ENCODE data around the gene PGF.
A peak's percentile ranks its signal among the peaks of the same experiment; 100 is the strongest.

Gene PGF

DNA sequence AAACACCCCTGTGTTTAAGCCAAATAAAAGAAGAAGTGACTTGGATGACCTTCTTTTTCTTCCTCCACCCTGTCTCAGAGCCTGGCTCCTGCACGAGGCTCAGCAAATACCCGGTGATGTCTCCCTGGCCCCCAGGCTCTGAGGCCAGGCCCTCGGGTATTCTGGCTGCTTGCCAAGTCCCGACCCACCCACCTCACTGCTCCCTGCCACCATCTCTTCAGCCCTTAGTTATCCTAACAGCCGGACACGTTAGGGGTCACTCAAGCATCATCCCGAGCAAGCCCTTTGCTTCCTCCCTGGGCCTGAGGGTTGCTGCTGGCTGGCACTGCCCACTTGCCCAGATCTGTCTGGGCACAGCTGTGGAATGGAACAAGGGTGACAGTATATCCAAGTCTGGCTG, 39.6 kb downstream of the PGF start:
- no peak for DNase-seq

DNA sequence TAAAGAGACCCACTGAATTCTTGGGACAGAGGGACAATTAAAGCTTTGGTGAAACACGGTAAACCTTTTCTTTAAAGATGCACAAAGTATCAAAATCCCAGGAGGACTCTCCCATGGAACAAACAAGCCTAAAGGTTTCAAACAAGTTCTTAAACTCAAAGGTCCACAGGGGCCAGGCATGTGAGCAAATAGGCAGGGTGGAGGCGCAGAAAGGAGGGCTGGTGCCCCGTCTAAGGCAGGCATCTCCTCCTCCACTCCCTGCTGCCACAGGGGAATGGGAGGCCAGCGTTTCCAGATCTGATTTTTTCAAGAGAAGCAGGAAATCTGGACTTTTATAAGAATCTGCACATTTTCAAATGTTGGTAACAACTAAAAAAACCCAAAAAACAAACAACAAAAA, 40.0 kb downstream of the PGF start:
- no peak for DNase-seq

DNA sequence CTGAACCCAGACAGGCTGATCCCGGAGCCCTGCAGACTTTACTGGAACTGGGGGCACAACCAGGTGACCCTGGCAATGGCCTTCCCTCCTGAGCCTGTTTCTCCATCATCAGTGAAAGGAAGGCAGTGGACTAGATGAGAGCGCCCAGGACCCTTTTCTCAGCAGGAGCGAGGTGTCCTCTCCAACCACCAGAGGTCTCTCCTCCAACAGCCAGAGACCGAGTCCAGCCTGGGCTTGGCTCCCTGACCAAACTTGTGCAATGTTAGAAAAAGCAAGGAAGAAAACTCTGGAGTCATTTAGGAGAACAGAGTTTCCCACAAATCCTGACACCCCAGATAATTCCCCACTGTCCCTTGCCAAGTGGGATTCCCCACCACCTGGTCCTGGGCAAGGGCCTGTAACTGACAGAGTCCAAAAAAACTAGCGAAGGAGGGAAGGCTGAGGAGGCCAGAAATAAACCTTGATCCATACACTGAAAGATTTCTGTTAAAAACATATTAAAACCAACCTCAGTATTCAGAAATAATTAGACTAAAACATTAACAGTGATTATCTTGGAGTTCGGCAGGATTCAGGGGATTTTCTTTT, 41.3 kb downstream of the PGF start:
- peak; percentile 86 for DNase-seq

DNA sequence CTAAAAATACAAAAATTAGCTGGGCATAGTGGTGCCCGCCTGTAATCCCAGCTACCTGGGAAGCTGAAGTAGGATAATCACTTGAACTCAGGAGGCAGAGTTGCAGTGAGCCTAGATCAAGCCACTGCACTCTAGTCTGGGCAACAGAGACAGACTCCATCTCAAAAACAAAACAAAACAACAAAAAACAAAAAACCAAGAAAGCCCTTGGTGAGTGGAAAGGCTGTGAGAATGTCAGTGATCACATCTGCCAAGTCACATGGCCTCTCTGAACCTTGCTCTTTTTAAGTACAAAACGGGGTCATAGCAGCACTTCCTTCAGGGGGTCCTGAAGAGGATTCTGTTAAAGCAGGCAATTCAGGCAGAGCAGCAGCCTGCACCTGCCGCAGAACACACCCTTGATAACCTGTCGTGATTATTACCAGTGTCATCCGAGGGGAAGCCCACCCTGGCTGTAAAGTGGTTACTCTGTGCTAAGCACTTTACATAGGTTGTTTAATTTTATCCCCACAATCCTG, 41.9 kb downstream of the PGF start:
- DNase-seq = no peak

DNA sequence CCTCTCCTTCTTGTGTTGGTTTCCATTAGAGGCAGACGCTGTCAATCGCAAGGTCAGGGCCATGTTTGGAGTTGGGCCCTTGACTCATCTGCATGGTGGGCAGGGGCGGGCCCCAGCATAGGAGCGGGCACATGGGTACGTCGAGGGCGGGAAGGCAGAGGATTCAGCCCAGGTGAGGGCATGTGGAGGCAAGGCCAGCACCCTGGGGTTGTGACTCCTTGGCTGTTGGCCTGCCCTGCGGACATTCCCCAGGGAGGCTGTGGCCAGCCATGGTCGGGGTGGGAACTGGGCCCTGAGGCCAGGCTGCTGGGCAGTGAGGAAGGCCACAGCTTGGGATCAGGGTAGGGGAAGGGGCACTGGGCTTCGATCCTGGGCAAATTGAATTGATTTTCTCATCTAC, 42.6 kb downstream of the PGF start:
- DNase-seq = no peak

DNA sequence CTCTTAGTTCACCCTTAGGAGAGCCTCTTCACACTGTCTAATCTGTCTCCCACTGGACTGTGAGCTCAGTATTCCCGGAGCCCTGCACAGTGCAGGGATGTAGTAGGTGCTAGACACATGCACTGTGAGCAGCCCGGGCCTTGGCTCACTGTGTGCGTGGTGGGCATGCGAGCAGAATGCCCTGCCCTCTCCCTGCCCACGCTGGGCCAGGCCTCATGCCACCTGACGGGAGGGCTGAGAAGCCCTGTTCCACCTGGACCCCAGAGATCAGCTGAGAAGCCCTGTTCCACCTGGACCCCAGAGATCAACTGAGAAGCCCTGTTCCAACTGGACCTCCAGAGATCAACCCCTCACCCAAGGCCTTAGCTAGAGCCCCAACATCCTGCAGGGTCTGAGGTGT, 43.3 kb downstream of the PGF start:
- no peak for DNase-seq

DNA sequence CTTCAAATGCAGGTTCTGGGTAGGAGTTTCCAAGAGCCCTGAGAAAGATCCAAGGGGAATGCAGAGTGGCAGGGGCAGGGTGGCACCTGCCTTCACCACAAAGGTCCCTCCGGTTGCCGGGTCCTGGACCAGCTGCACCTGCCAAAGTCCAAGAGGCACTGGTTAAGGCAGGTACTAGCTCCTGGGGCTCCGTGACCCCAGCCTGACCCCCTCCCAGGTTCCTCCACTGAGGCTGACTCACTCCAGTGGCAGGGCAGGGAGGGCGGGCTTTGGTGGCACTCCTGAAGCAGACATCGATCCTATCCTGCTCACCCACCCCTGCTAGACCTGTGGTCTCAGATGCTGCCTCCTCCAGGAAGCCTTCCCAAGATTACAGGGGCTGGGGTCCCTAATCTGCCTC, 43.7 kb downstream of the PGF start:
- no peak for DNase-seq

DNA sequence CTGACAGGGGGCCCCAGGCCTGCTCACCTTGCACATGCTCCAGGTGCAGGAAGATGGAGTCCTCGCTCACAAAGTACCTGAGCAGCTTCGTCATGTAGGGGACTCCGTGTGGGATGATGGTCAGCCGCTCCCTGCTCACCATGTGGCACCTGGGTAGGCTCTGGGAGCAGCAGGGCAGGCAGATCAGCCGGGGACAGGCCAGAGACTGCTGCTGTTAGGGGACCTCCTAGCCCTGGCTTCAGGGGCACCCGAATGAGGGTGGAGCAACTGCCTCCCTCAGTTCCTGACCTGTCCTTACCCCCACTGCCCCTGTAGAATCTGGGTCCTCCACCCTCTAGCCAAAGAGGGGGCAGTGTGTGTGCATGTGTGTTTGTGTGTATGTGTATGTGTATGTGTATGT, 44.2 kb downstream of the PGF start:
- no peak for DNase-seq

DNA sequence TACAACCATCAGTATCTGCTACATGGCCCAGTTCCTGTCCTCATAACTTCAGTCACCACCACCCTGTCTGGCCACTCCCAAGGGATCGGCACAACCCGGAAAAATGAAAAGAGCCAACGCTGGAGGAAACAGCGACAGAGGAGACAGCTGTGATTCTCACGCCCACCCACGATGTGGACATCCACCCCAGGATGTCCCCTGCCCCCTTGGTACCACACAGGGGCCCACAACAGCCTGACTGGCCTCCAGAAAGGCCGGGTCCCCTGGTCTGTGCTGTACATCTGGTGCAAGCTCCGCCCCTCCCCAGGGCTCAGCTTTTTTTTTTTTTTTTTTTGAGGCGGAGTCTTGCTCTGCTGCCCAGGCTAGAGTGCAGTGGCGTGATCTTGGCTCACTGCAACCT, 44.8 kb downstream of the PGF start:
- DNase-seq = no peak

DNA sequence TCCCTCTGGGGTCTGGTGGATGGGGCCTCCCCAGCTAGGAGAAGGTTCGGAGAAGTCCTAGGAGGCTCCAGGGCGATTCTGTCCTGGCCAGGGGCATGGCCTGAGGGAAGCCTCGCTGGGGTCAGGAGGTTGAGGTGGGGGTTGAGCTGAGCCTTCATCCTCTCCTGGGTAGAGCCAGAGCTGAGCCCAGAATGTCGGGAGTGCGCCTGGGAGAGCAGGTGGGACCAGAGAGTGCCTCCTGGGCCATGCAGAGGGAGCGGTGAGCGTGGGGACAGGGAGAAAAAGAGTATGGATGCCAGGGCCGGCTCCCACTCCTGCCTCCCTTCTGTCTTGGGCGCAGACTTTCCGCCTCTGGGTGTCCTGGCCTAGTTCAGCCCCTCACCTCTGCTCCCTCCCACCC, 45.5 kb downstream of the PGF start:
- no peak for DNase-seq

DNA sequence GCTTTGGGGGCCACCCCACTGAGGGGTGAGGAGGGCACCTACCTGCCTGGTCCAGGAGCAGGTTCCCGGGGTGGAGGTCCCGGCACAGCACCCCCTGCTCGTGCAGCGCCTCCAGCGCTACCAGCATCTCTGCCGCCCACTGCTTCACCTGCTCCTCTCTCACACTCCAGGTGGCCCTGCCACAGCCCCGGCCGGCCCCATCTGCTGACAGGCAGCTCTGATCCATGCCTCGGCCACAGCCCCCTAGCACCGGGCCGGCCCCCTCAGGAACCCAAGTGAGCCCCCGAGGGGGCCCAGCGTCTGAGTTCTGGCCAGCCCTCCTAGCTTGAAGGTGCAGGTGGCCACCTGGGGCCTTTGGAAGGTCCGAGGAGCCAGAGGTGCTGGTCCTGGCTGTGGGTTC, 45.9 kb downstream of the PGF start:
- no peak for DNase-seq

DNA sequence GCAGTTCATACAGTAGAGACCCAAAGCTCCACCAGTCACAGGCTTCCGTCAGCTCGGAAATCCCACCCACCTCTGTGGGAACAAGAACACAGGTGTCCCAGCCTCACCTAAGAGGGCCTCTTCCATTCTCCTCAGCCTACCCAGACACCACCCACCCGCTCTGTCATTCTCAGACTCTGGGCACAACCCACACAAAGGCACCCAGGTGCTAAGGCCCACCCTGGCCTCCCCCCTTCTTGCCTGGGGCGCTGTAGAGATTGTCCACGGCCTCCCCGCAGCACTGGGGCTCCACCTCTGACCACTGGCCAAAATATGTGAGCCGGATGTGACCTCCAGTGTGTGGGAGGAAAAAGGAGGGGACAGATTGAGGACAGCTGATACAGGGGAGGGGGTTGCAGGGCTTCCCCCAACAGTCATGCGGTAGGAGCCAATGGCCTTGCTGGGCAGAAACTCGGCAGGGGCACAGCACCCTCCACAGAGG, 46.5 kb downstream of the PGF start:
- no peak for DNase-seq

DNA sequence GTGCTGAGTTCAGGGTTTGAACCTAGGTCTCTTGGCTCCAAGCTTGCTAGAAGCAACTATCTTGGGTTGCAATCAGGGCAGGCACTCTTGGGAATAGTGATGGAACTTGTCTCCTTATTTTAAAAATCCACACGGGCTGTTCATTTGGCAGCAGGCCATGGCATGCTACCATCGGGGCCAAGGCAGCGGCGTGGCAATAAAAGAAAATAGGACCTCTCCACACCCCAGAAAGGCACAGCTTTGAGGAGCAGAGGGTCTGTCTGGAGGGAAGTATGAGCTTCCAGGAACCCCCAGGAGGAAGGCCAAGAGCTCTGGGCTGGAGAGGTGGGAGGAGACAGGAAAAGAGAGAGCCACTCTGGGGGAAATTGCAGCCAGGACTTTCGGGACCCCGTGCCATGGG, 47.7 kb downstream of the PGF start:
- no peak for DNase-seq

DNA sequence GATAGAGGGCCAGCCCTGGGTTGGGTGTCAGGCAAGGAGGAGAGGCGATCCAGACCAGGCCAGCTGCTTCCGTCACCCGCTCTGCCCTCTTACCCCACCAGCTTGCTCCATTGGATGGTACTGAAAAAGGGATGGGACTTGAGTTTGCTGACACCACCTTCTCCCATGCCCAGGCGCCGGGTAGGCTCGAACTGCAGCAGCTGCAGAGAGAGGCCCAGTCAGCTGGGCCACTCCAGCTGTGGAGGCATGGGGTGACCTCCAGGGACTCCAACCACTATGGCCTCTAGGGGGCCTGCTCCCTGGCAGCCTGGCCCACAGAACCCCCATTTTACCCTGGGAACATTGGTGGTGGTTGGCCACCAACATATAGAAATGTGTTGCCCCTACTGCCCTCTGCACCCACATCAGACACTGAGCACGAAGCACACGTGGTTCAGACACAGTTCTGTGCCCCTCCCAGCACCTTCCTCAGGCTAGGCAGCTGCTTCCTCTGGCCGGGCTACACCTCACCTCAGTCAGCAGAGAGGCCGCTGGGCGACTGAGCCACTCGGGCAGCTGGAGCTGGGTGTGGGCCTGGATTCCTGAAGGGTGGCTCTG, 48.4 kb downstream of the PGF start:
- DNase-seq = no peak

DNA sequence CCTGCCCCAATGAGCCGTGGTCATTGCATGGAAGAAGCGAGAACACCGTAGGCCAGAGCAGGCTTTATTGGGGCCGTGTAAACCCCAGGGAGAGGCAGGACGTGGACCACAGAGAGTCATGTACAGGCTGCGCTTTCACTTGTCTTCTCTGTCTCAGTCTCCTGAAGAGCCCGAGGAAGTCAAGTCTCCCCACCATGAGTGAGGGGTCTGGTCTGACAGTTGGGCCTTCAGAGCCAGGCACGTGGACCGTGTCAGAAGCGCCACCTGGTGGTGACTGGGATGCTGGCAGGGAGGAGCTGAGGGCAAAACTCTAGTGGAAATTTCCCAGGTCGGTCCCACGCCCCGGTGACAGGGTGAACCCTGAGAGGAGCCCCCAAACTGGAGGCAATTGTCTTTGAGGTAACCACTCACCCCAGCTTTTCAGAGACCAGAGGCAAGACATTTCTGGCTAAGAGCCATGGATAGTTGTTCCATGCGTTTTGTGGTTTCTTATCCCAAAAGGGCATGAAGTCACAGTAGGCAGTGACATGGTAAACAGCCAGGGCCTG, 49.7 kb downstream of the PGF start:
- DNase-seq = peak; percentile 74

DNA sequence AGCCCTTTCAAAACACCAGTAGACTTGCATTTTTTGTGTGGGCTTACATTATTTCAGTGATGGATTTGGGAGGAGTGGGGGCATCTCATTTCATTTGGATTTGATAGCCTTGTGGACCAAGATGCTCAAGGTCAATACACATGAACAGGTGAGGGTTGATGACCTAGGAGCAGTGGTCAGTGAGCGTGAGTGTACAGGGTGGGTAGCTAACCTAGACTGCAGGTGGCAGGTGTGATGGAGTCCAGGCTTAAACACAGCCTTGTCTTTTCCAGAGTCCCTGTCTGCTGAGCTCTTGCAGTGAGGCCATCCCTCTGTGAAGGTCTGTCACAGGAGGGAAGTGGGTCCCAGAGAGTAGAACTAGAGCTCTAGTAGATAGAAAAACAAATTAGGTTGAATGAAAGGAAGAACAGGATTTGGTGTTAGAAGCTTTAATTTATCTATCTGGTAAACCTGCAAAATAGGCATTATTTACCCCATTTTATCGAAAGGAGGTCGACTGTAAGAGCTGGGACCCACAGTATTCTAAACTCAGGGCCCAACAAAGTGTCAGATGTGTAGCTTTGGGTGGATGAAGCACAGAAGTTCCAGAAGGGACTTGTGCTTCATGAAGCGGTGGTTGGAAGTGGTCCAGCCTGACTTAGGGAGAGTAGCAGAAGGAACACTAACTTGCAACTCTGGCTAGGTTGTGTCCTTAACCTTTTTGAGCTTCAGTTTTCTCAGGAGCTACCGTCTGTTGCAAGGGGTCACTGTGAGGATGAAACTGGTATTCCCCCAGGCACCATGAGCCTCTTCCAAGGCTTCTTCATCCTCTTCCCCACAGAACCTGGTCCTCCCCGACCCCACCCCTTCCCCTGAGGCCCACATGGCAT, 50.5 kb downstream of the PGF start:
- DNase-seq = no peak

DNA sequence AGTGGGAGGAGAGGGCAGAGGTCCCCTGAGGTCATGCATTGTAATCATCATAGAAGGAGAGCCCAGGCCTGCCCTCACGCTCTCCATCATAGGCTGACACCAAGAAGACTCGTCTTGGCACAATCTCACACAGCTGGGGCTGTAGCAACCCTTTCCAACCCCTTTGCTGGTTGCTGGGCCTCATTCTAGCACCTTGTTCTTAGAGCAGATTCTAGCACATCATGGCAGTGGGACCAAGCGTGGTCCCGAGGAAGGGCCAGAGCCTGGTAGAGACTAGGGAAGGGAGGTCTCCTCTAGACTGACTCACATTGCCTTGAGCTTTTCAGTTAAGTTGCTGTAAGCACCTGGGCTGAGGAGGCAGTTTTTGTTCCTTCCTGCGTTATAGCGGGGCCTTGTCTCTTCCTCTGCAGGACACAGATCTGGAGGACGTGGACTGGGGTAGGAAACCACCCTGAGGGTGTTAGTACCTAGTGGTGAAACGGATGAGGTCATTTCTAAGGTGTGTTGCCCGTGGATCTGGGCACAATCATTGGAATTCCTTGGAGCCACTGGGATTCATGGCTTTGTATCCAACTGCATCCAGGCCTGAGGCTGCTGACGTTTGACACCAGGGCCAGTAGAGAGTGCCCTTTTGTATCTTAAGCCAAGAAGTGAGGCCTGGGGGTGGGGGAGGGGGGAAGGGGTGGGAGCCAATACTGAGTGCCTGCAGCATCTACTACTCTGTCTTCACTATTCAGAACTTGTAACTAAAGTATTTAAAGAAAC, 52.3 kb downstream of the PGF start:
- no peak for DNase-seq

DNA sequence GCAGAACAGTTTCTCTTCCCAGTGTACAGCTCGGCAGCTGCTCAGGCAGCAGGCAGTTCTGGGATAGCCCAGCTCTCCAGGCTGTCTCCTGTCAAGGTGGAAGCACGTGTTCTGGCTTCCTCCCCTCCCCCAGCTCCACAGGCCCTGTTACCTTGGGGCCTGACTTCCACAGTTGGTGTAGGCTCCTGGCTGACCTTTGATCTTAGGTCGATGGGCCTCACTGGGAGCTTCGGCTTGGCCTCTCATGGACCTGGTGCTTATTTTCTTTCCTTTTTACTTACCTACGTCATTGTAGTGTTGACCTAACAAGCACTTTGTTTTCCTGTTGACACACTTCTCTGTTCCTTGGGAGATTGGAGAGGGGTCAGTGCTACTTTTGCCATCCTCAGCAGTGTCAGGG, 56.7 kb downstream of the PGF start:
- DNase-seq = no peak

DNA sequence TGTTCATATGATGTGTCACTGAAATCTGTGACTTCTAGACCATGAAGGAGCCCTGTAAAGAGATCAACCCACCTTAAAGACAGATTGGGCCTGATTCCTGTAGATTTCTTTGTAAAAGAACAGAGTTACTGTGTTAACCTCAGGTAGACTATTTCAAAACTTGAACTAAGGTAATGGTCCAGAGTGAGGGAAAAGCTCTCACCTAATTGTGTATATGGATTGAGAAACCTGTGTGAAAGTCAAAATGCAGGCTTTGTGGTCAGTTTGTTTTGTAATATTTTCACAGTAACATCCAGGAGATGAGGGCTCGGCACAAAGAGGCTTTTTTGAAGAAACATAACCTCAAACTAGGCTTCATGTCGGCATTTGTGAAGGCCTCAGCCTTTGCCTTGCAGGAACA, 57.3 kb downstream of the PGF start:
- DNase-seq = no peak

DNA sequence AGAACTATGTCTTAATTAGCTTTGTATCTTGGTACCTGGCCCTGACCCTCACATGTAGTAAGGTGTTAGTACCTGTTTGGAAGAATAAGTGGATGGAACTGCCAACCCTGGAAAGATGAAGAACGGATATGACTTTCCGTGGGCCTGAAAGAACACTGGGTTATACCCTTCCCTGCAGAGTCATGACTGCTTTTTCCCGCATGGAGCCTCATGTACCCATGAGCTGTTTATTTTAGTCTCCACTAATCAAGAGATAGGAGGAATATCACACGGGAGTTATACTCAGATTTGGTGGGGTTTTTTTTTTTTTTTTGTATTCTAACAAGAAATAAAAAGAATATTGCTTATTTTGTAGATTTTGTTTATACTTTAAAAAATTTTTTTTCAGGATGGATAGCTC, 57.8 kb downstream of the PGF start:
- DNase-seq = no peak

DNA sequence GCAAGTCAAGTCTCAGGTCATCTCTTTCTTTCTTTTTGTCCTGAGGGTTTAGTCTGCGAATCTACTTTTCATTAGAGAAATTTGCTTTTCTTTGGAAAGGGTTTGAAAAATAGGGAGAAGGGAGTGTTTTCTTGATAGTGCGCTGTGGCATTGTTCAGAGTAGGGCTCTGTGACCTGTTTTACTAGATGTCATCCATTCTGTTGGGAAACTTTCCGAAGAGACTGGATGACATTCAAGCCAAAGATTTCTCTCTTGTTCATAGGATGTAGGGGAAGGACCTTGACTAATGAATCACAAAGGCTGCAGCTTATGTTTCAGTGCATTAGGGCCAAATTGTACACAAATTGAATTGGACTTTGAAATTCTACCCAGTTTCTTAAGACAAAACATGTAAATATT, 59.0 kb downstream of the PGF start:
- no peak for DNase-seq

DNA sequence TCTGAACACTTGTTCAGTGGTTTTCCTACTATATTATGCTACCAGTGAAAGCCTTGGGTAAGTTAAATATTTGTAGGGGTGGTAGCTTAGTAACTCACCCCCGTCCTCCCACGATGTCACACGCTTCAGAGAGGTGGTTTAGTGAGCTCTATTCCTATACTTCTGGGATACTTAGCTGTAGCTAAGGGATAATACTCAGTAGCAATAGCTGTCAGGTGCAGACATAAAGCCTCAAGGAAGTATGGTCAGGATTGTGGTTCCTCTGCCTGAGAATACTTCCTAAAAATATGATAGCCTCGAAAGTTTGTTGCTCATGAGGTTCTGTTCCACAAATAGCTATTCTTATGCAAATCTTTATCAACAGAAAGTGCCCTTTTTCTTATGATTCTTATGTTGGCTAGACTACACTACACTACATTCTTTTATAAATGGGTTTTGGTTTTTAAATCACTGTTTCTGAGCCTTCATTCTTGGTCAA, 61.7 kb downstream of the PGF start:
- DNase-seq = no peak

DNA sequence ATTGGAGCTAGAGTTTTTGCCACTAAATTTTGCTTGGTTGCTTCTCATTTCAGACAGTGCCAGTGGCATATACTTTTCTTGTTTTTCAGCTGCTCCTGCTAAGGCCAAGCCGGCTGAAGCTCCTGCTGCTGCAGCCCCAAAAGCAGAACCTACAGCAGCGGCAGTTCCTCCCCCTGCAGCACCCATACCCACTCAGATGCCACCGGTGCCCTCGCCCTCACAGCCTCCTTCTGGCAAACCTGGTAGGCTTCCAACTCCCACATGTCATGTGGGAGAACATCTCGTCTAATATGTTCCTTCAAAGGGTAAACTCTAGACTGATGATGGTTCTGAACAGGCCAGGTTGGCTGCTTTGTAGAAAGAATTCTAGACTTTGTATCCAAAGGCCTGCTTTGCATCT, 62.7 kb downstream of the PGF start:
- DNase-seq = no peak

Measured in right hindlimb (tissue), 1 donor.